HL-60 (cell line): ENCODE measurements around the gene PPP6R2.

Experiments
- DNase-seq, 2 experiments: peaks; one replicate each; pipeline ENCODE4 v3.0.0-alpha.2; 2010 to 2020; ENCODE audit warnings: low read depth in 1 of 2, low spot score in 1 of 2
- H3K27ac ChIP-seq: fragments of 250-450 bp; sonication (Bioruptor Pico); replicated peaks from 2 replicates; pipeline ENCODE4 v1.5.1; 2020; ENCODE audit warnings: mild to moderate bottlenecking, moderate library complexity
- H3K27me3 ChIP-seq: fragments of 250-450 bp; sonication (Bioruptor Pico); 2 replicates; pipeline ENCODE4 v1.5.1; 2021; ENCODE audit warnings: mild to moderate bottlenecking, moderate library complexity; ENCODE audit not compliant: insufficient read depth, poor library complexity, severe bottlenecking
- H3K4me3 ChIP-seq: replicated peaks from 2 replicates; pipeline ENCODE4 v1.5.1; 2011; ENCODE audit warnings: mild to moderate bottlenecking, control low read depth, low read length; ENCODE audit not compliant: insufficient read depth
- CTCF ChIP-seq: IDR thresholded peaks from one replicate; pipeline ENCODE4 v1.5.1; 2011; ENCODE audit warnings: low read length, control low read depth, inconsistent platforms; ENCODE audit not compliant: insufficient read depth
- GABPA ChIP-seq: IDR thresholded peaks from 2 replicates; pipeline ENCODE4 v1.6.1; 2012; ENCODE audit warnings: low read depth
- POLR2AphosphoS5 ChIP-seq: IDR thresholded peaks from 2 replicates; pipeline ENCODE4 v1.6.1; 2012; ENCODE audit warnings: low read depth
- REST ChIP-seq: IDR thresholded peaks from 2 replicates; pipeline ENCODE4 v1.6.1; 2012; ENCODE audit warnings: low read depth; ENCODE audit not compliant: insufficient replicate concordance
- SPI1 ChIP-seq: IDR thresholded peaks from 2 replicates; pipeline ENCODE4 v1.6.1; 2012; ENCODE audit warnings: low read depth, mild to moderate bottlenecking, borderline replicate concordance

PPP6R2 gene

GRCh38 chr22:50439314-50439870, 96.3 kb downstream of the PPP6R2 start:
- H3K27me3 ChIP-seq, result no peaks in the 10 kb centered on the region
- DNase-seq, result no peak
- H3K27ac ChIP-seq, result no peak overlapping the region
- H3K4me3 ChIP-seq, result no peak overlapping the region
- TF ChIP-seq SPI1 (no peak), CTCF (no peak), REST (no peak), POLR2AphosphoS5 (no peak), GABPA (no peak)

GRCh38 chr22:50439871-50440331, 96.8 kb downstream of the PPP6R2 start:
- DNase-seq, result no peak
- Histone ChIP-seq H3K27me3 (no peaks in the 10 kb centered on the region), H3K27ac (no peak overlapping the region), H3K4me3 (no peak overlapping the region)
- no peak for TF ChIP-seq CTCF
- no peak for TF ChIP-seq SPI1
- TF ChIP-seq GABPA, result no peak
- TF ChIP-seq REST, result no peak
- no peak for TF ChIP-seq POLR2AphosphoS5

GRCh38 chr22:50440544-50441249, 97.6 kb downstream of the PPP6R2 start:
- Histone ChIP-seq H3K27ac (no peak overlapping the region), H3K4me3 (no peak overlapping the region), H3K27me3 (no peaks in the 10 kb centered on the region)
- no peak for DNase-seq
- TF ChIP-seq CTCF, result no peak
- no peak for TF ChIP-seq SPI1
- no peak for TF ChIP-seq REST
- TF ChIP-seq POLR2AphosphoS5, result no peak
- TF ChIP-seq GABPA, result no peak
